Measurements from ENCODE around the gene VDAC2. TPM values are rescaled to one million over a fixed set of nuclear protein-coding genes. Genes with fewer than 3 reads are reported as not detected.

Gene VDAC2
- total RNA-seq, 2 donors from 2014 or later: 277 to 292 TPM

GRCh38 chr10:75175046-75175445, 35.5 kb upstream of the VDAC2 start:
- H3K4me1 ChIP-seq (ENCODE audit: control insufficient read depth, insufficient read depth, low read length): no peaks in the 10 kb centered on the region
- H3K27ac ChIP-seq (ENCODE audit: low read depth, low read length): no peak overlapping the region
- H3K4me3 ChIP-seq (ENCODE audit: low read length): no peak overlapping the region
- Mint-ChIP-seq H3K27ac (no peak overlapping the region), H3K4me1 (no peaks in the 10 kb centered on the region), H3K4me3 (no peak overlapping the region), H3K9me3 (no peaks in the 10 kb centered on the region), H3K27me3 (ENCODE audit: insufficient read depth) (no peaks in the 10 kb centered on the region), H3K36me3 (ENCODE audit: low read depth) (peaks cover 21% of the 10 kb centered on the region)
- no peaks in the 10 kb centered on the region for H3K27me3 ChIP-seq (ENCODE audit: control insufficient read depth, insufficient read depth, low read length, poor library complexity, severe bottlenecking)
- no peak overlapping the region for H3K9ac ChIP-seq (ENCODE audit: extremely low read depth, low read length, poor library complexity, severe bottlenecking)
- no peaks in the 10 kb centered on the region for H3K9me3 ChIP-seq (ENCODE audit: control insufficient read depth, low read length)
- TF ChIP-seq, protein P1, sequence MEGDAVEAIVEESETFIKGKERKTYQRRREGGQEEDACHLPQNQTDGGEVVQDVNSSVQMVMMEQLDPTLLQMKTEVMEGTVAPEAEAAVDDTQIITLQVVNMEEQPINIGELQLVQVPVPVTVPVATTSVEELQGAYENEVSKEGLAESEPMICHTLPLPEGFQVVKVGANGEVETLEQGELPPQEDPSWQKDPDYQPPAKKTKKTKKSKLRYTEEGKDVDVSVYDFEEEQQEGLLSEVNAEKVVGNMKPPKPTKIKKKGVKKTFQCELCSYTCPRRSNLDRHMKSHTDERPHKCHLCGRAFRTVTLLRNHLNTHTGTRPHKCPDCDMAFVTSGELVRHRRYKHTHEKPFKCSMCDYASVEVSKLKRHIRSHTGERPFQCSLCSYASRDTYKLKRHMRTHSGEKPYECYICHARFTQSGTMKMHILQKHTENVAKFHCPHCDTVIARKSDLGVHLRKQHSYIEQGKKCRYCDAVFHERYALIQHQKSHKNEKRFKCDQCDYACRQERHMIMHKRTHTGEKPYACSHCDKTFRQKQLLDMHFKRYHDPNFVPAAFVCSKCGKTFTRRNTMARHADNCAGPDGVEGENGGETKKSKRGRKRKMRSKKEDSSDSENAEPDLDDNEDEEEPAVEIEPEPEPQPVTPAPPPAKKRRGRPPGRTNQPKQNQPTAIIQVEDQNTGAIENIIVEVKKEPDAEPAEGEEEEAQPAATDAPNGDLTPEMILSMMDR (conservative IDR thresholded peaks at IDR 0.05): no peak
- no peak for DNase-seq
- 96 to 100% methylated on average over 1 to 2 of the region's 2 CpGs for whole genome bisulfite sequencing, 2 experiments (ENCODE audit: insufficient coverage in 1 of 2, insufficient read length in 1 of 2)
- H3K36me3 ChIP-seq (ENCODE audit: control insufficient read depth, insufficient read depth, low read length): peaks cover 23% of the 10 kb centered on the region

DNA sequence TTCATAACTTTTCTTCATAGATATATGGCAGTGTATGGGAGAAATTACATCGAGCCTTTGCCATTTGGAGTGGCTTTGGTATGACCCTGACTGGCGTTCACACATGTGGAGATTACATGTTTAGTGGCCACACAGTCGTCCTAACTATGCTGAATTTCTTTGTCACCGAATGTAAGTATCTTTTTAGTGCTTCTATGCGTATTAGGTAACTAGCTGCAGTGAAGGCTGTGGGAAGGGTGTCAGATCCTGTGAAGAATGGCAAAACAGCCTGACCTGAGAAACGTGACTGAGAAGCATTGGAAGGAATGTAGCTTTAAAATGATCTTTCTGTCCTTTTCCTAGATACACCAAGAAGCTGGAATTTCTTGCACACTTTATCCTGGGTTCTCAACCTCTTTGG, 34.5 kb upstream of the VDAC2 start:
- WGBS, 2 experiments (ENCODE audit: insufficient coverage in 1 of 2, insufficient read length in 1 of 2): 90 to 95% methylated on average over 5 to 6 of the region's 6 CpGs
- Mint-ChIP-seq H3K27me3 (ENCODE audit: insufficient read depth) (no peaks in the 10 kb centered on the region), H3K36me3 (ENCODE audit: low read depth) (peaks cover 19% of the 10 kb centered on the region), H3K4me3 (no peak overlapping the region), H3K9me3 (no peaks in the 10 kb centered on the region), H3K4me1 (no peaks in the 10 kb centered on the region), H3K27ac (no peak overlapping the region)
- Histone ChIP-seq H3K4me3 (ENCODE audit: low read length) (no peak overlapping the region), H3K36me3 (ENCODE audit: control insufficient read depth, insufficient read depth, low read length) (peaks cover 21% of the 10 kb centered on the region), H3K27ac (ENCODE audit: low read depth, low read length) (no peak overlapping the region), H3K9me3 (ENCODE audit: control insufficient read depth, low read length) (no peaks in the 10 kb centered on the region), H3K27me3 (ENCODE audit: control insufficient read depth, insufficient read depth, low read length, poor library complexity, severe bottlenecking) (no peaks in the 10 kb centered on the region), H3K4me1 (ENCODE audit: control insufficient read depth, insufficient read depth, low read length) (no peaks in the 10 kb centered on the region), H3K9ac (ENCODE audit: extremely low read depth, low read length, poor library complexity, severe bottlenecking) (no peak overlapping the region)
- TF ChIP-seq, protein P1 (conservative IDR thresholded peaks at IDR 0.05): no peak
- DNase-seq: no peak

GRCh38 chr10:75176736-75177135, 33.9 kb upstream of the VDAC2 start:
- Mint-ChIP-seq H3K9me3 (no peaks in the 10 kb centered on the region), H3K36me3 (ENCODE audit: low read depth) (peaks cover 26% of the 10 kb centered on the region), H3K4me1 (no peaks in the 10 kb centered on the region), H3K27me3 (ENCODE audit: insufficient read depth) (no peaks in the 10 kb centered on the region), H3K27ac (no peak overlapping the region), H3K4me3 (no peak overlapping the region)
- H3K4me1 ChIP-seq (ENCODE audit: control insufficient read depth, insufficient read depth, low read length): no peaks in the 10 kb centered on the region
- no peak overlapping the region for H3K9ac ChIP-seq (ENCODE audit: extremely low read depth, low read length, poor library complexity, severe bottlenecking)
- 90% methylated on average over 1 of the region's 1 CpG; no CpG with 5 or more reads in 1 of the 2 experiments for WGBS, 2 experiments (ENCODE audit: insufficient coverage in 1 of 2, insufficient read length in 1 of 2)
- H3K36me3 ChIP-seq (ENCODE audit: control insufficient read depth, insufficient read depth, low read length): peaks cover 28% of the 10 kb centered on the region
- no peak overlapping the region for H3K4me3 ChIP-seq (ENCODE audit: low read length)
- no peak overlapping the region for H3K27ac ChIP-seq (ENCODE audit: low read depth, low read length)
- TF ChIP-seq, protein P1 (conservative IDR thresholded peaks at IDR 0.05): no peak
- no peak for DNase-seq
- no peaks in the 10 kb centered on the region for H3K9me3 ChIP-seq (ENCODE audit: control insufficient read depth, low read length)
- no peaks in the 10 kb centered on the region for H3K27me3 ChIP-seq (ENCODE audit: control insufficient read depth, insufficient read depth, low read length, poor library complexity, severe bottlenecking)

Data from endodermal cell (in vitro differentiated cells).